COLO668 (cell line): ENCODE results near the gene ZNF142.
A peak's percentile ranks its signal among the peaks of the same experiment; 100 is the strongest.

Source experiments
- DNase-seq: peaks from one replicate; lab custom pipeline; 2025; ENCODE audit not compliant: unreplicated experiment; lab: John Stamatoyannopoulos, UW

ZNF142 gene, protein sequence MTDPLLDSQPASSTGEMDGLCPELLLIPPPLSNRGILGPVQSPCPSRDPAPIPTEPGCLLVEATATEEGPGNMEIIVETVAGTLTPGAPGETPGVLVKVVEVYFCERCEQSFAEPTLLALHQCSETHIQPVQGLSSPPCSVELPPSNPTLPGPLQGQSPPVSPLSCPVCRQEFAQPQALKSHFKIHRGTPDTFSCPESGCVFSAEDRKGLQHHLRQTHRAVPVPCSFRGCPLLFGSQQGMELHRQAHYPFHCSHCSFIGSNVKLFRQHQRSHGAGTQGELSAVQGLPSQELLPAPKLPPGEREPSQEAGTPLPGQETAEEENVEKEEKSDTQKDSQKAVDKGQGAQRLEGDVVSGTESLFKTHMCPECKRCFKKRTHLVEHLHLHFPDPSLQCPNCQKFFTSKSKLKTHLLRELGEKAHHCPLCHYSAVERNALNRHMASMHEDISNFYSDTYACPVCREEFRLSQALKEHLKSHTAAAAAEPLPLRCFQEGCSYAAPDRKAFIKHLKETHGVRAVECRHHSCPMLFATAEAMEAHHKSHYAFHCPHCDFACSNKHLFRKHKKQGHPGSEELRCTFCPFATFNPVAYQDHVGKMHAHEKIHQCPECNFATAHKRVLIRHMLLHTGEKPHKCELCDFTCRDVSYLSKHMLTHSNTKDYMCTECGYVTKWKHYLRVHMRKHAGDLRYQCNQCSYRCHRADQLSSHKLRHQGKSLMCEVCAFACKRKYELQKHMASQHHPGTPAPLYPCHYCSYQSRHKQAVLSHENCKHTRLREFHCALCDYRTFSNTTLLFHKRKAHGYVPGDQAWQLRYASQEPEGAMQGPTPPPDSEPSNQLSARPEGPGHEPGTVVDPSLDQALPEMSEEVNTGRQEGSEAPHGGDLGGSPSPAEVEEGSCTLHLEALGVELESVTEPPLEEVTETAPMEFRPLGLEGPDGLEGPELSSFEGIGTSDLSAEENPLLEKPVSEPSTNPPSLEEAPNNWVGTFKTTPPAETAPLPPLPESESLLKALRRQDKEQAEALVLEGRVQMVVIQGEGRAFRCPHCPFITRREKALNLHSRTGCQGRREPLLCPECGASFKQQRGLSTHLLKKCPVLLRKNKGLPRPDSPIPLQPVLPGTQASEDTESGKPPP (N-terminal part only)

GRCh38 chr2:218659258-218659987 is at the start of gene ZNF142, which contains the start of gene BCS1L:
Gene ZNF142, minus strand, starts transcription at chr2:218659623. Its CDS starts 3,194 bp downstream, at chr2:218656429.
Gene BCS1L, plus strand, starts transcription at chr2:218659683. Its CDS starts 1,305 bp downstream, at chr2:218660988.
- peak; percentile 96 for DNase-seq

DNA sequence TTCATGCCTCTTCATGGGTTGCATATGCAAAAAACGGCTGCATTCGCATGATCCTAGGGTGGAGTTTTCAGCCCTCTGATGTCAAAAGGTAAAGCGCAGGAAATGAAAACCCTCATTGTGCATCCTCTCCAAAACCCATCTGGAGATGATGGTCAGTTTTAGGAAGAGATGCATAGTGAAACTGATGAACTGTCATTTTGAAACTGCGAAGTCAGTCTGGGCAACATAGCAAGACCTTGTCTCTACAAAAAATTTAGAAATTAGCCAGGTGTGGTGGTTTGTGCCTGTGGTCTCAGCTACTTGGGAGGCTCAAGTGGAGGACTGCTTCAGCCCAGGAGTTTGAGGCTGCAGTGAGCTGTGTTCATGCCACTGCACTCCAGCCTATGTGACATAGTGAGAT is 48.7 kb upstream of the ZNF142 start:
- no peak for DNase-seq

- DNase-seq: no peak
Observed at GRCh38 chr2:218703341-218703740, 43.9 kb upstream of the ZNF142 start.

DNA sequence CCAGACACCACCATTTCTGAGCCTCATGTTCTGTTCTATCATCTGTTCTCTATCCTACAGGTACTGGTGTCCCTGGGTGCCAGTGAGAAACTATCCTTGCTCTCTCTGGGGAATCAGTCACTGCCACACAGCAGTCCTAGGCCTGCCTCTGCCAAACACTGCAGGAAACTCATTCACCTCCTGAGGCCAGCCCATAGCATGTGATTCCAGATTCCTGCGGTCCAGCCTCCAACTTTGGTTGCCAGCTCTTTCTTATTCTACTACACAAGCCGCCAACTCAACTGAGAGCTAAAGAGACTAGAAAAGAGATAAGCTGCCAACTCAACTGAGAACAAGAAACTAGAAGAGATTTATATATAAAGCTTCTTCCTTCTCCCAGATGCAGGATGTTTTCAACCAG is 42.4 kb upstream of the ZNF142 start:
- no peak for DNase-seq

- no peak for DNase-seq
Observed at GRCh38 chr2:218698885-218699284, 39.5 kb upstream of the ZNF142 start.

DNA sequence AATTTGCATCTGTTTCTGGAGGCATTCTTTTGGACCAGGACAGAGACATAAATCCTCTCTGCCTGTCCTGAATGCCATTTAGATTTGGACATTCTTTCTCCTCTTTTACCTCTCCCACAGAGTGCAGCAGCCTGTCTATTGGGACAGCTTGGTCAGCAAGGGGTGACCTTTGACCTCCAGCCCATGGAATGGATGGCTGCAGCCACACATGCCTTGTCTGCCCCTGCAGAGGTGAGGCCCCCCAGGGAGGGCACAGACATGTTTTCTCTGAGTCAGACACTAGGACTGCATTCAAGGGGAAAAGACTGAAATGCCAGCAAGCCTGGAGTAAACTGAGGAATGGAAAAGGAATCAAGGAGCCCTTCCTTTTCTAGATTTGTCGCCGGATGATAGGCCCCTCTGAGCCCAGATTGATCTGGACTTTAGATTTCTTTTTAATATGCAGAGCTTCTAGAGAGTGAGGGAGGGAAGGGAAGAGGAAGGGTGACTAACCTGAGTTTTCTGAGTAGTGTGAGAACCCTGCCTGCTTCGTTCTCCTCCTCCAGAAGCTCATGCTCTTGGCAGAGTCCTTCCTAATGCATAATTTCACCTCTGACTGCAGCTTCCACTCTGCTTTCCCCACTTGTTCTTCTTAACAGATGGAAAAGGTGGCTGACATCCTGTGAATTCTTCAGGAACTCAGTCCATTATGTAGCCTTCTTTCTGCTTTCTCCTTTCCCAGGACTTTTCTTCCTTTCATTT is 35.2 kb upstream of the ZNF142 start:
- DNase-seq: no peak

DNA sequence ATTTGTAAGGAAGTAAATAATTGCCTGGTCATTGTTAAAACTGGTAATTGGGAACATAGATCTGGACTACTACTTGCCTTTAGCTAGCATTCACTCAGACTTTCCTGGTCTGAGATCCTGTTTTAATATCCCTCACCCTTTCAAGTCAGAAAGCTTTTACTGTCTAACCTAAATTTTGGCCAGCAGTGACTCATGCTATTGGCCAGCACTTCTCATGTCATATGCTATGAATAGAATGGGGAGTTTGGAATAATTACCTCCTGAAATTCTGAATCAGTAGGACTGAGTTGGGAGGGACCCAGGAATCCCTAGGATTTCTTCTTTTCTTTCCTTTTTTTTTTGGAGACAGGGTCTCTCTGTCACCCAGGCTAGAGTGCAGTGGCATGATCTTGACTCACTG is 31.8 kb upstream of the ZNF142 start:
- no peak for DNase-seq

GRCh38 chr2:218687400-218688060 is 28.1 kb upstream of the ZNF142 start:
- peak; percentile 37 for DNase-seq

DNA sequence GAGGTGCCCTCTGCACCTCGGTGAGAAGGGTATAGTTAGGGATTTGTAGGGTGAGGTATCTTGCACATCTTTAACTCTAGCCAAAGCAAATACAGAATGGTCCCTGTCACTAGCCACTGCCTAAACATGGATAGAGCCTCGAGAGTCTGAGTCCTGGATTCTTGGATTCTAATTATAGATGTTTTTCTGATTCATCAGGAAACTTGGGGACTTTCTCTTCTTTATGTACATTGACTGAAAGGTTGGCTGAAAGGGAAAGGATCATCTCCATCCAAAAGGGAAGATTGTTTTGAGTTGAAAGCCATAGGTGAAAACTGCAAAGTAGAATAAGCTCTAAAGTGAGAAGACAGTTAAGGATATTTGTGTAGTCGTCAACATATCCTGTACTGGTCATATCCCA is 20.6 kb upstream of the ZNF142 start:
- DNase-seq: no peak

- no peak for DNase-seq
Observed at GRCh38 chr2:218679119-218679518, 19.7 kb upstream of the ZNF142 start.

GRCh38 chr2:218671654-218672566 is 12.5 kb upstream of the ZNF142 start, which contains the start of the genes RNF25 and STK36:
Gene RNF25, minus strand, starts transcription at chr2:218672002. Its CDS starts 32 bp downstream, at chr2:218671970.
Gene STK36, plus strand, starts transcription at chr2:218672086. Its CDS starts 744 bp downstream, at chr2:218672830.
- peak; percentile 90 for DNase-seq

- DNase-seq: no peak
Observed at GRCh38 chr2:218671097-218671653, 11.8 kb upstream of the ZNF142 start.

- no peak for DNase-seq
Observed at GRCh38 chr2:218664653-218665052, 5.2 kb upstream of the ZNF142 start.

- DNase-seq: no peak
Observed at GRCh38 chr2:218663901-218664300, 4.5 kb upstream of the ZNF142 start.

DNA sequence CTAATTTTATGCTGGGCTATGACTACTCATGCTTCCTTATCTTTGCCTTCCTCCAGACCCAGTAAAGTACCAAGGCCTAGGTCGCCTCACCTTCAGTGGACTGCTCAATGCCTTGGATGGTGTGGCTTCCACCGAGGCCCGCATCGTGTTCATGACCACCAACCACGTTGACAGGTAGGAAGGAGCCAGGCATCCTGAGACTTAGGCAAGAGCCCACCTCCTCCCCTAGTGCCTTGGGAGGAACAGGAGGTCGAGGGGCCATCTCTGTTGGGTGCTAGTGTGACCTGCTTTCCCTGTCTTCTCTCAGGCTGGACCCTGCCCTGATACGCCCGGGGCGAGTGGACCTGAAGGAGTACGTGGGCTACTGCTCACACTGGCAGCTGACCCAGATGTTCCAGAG is 3.4 kb upstream of the ZNF142 start:
- no peak for DNase-seq

GRCh38 chr2:218662377-218662776 is 3.0 kb upstream of the ZNF142 start:
- DNase-seq: no peak

GRCh38 chr2:218659988-218660358 is 550 bp upstream of the ZNF142 start:
- no peak for DNase-seq

DNA sequence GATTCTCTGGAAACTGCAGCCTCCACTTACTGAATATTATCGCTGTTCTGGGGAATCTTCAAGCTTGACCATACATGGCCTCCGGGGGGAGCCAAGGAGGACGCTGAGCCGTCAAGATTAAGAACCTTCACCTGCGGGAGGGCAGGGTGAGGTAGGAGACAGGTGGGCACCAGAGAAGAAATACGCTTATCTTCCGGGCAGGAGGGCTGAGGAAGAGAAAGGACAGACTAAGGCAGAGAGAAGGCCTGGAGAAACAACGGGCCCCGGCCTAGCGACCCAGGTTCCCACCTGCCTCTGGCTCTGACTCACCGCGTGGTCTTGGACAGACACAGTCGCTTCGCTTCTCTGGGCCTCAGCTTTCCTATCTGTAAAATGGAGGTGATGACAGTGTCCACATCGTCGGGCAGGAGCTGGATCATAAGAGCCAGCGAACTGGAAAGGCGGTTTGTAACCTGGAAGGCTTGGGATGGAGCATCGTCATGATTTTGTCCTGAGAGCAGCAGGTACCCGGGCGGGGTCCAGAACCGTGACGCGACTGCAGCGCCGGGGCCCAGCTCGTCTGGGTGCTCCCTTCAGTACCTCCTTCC is 659 bp downstream of the ZNF142 start:
- DNase-seq: peak; percentile 68
